Activated gamma-delta T cell (primary cell): ENCODE data around the gene WNT8B.

ENCODE experiments used
- DNase-seq: peaks from one replicate; lab custom pipeline; 2025; lab: John Stamatoyannopoulos, UW

The WNT8B gene

DNA sequence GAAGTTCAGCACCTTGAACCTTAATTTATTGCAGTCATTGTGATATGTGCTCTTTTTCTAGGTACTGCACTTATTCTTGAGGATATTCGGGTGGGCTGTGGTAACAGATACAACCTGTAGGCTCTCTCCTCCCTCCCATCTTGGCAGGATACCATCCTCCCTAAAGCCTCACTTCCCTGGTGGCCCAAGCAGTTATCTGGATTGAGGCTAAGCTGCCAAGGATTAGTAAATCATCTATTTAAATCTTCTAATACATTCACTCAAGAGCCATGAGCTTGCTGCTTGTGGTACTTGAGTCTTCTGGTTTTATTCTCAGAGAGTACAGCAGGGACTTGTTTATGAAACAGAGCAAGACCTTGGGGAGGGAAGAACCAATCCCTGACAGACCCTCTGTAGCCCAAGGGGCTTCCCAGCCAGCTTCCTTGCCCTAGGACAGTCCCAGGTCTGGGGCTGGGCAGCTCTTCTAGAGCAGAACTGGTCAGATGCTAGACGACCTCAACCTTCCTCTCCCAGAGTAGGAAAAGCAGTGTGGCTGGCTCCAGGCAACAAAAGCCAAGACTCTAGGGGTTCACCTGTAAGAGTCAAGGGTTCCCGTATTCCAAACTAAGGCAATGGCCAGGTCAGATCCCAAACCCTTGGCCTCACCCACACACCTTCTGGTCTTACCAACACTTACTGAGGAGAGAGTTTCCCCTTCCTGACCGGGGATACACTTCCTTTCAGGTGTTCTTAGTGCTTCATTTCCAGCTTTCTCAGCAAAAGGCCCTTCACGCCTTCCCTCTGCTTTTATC lies 21.3 kb downstream of the WNT8B start:
- DNase-seq: no peak

DNA sequence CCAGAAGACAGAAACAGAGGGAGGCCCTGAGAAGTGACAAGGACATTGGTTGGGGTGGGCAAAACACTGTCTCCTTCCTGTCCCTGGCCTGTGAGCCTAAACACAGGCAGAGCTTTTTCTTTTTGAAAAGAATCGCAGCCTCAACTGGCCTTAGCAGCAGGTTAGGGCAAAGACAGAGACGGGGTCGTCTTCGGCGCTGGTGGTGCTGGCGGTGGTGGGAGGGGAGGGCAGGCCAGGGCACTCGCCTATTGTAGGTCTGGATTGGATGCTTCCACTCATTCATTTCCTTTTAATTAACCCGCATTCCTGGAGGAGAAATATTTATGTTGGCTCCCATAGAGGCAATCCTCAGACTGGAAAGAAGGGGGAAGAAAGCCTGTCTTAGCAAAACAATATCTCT lies 22.6 kb downstream of the WNT8B start:
- no peak for DNase-seq

- no peak for DNase-seq
These were observed 23.1 kb downstream of the WNT8B start for GRCh38 chr10:100485801-100486495.

- no peak for DNase-seq
These were observed 24.7 kb downstream of the WNT8B start for GRCh38 chr10:100487529-100487928.

DNA sequence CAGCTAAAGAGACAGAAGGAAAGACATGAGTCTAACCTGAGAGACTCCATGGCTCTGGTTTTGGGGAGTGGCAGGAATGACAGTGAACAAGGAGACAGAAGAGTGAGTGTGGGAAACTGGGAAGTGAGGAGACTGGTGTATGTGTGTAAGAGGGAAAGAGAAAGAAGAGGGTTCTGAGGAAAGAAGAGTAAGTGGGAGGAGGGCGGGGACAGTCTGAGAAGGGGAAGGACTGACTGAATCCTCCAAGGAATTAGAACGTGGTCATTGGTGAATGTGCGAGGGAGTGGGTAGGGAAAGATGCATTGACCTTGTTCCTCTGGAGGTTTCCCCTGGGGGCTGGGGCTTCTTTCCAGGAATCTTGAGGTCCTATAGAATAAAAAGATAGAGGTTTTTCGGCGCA lies 26.6 kb downstream of the WNT8B start:
- no peak for DNase-seq

GRCh38 chr10:100490531-100490930 lies 27.7 kb downstream of the WNT8B start:
- no peak for DNase-seq

- no peak for DNase-seq
These were observed 33.8 kb downstream of the WNT8B start for GRCh38 chr10:100496567-100496966.

- DNase-seq: no peak
These were observed 35.2 kb downstream of the WNT8B start for GRCh38 chr10:100498059-100498458.

DNA sequence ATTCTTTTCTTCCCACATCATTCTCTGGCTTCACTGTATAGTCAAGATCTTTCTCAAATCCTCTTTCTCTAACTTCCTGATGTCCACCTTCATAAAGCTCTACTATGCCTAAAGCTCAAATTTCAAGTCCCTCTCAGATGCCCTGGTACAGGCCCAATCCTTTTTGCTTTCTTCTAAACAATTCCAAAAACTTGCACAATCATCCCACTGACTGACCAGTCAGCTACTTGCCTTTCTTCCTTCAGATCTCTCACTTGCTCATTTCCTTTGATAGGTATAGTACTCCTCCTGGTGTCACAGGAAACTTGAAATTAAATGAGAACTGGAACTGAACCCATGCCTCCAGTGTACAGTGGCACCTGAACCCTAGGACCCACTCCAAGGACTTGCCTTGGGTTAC lies 38.6 kb downstream of the WNT8B start:
- DNase-seq: no peak

DNA sequence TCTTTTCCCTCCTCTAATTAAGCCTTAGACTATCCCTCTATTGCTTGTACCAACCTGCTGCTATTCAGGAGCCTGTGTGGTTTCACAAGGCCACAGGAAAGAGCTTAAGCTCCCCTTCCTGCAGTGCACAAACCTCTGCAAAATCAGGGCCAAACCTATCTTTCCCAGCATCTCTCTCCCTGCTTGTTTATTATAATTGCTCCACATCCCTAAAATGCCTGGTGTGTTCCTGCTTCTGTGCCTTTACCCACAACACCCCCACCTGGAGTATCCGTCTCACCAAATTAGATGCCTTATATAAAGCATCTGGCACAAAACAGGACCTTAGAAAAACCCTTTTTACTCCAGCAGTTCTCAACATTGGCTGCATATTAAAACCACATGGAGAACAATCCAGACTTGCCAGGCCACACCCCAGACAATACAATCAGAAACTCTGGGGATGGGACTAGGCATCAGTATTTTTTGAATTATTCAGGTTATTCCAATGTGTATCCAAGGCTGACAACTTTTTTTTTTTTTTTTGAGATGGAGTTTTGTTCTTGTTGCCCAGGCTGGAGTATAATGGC lies 40.2 kb downstream of the WNT8B start:
- no peak for DNase-seq

DNA sequence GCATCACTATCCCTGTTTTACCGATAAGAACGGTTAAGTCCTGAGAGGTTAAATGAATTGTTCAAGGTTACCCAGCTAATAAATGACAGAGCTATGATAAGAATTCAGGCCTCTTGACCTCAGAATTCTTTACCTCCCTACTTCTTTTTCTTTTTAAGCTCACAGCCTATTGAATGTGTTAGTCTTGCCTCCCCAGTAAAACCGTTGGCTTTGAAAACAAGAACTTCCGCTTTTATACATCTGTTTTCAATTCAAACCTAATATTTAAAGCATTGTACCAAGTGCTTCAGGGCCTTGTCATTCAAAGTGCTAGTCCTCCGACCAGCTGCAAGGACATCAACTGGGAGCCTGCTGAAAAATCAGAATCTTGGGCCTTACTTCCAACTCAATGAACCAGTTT lies 41.3 kb downstream of the WNT8B start:
- DNase-seq: no peak

DNA sequence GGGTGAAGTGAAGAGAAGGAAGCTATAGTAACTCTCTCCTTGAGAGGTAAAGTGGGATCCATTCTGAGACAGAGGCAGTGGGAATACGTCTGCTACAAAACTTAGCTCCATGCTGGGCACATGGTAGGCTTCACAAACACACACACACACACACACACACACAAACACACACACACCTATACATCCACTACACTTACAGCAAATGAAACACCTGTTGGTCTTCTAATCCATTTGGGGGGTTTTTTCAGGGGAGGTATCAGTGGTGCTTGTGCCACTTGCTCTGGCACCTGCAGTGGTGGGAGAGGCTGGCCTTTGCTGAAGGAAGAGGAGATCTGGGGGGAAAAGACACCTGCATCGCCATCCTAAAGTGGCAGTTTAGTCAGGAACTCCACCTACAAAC lies 42.4 kb downstream of the WNT8B start:
- DNase-seq: no peak

- no peak for DNase-seq
These were observed 44.0 kb downstream of the WNT8B start for GRCh38 chr10:100506596-100507356.

DNA sequence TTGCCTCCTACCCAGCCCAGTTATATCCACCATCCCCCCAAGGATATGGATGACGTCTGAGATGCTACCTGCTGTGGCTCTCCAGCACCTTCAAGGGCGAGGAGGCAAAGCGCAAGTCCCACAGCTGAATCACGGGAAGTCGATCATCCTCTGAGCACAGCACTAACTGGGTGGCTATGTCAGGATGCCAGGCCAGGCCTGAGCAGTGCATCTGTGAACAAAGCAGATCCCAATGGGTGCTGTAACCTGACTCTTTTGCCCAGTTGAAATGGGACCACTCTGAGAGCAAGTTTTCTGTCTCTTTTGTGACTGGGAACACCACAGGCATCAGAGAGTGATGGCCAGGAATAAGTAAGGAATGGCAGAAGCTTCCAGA lies 44.5 kb downstream of the WNT8B start:
- DNase-seq: no peak

- no peak for DNase-seq
These were observed 45.5 kb downstream of the WNT8B start for GRCh38 chr10:100508266-100508665.

- no peak for DNase-seq
These were observed 45.9 kb downstream of the WNT8B start for GRCh38 chr10:100508691-100509150.

DNA sequence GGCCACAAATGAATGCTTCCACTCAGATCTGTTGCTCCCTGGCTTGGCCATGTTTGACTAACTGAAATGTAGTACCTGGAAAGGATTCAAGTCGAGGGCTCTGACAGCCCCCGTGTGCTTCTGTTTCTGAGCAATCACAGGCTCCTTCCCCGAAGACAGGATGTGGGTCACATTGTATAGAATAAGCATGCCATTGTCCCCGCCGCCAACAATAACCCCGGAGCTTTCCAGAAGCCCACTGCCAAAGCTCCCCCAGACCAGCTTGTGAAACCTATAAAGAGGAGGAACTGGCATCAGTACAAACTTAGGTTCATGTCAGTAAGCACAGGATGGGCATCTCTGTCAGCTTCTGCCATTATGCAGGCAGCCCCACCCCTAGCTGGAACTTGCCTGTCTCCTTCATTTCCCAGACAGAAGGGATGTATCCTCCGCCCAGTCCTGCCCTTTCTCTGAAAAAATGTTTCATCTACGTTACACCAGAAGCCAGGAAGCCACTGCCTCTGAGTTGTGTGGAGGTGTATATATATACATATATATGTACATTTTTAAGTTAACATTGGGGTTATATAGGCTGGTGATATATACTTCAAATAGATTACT lies 46.5 kb downstream of the WNT8B start:
- DNase-seq: no peak

GRCh38 chr10:100510533-100511308 lies 47.9 kb downstream of the WNT8B start:
- no peak for DNase-seq

DNA sequence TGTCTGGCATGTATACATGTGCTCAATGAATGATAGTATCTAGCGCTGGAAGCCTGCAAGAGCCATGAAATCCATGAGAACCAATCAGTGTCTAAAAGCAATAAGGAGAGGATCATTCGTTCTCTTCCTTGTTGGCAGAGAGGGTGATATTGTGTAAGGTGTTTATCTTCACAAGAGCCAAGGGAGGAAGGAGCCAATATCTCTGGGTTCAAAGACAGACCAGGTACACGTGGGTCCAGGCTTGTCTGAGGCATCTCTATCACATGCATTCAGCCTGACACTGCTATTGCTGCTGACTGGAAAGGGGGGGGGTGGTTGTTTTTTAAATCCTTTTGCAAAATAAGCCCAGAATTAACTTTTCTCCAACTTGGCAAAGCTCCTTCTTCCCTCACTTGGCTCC lies 52.8 kb downstream of the WNT8B start:
- no peak for DNase-seq

GRCh38 chr10:100516847-100517246 lies 54.0 kb downstream of the WNT8B start:
- DNase-seq: no peak

DNA sequence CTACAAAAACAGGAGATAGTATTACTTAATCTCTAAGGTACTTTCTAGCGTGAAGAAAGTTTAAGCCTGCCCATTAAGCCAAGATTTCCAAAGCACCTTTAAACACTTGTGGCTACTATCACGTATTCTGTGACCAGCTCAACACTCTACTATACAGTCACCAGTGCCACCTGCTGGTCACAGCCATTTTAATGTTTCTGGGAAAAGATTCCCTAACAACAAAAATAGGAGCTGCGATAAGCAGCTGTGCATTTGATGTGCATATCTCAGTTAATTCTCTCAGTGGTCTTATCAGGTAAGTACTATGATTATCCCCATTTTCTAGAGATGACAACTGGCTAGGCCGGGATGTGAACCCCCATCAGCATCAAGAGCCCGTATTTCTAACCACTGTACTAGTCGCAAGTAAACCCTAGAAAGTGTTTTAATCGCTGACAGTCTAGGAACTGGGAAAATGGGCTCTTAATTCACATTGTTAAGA lies 56.0 kb downstream of the WNT8B start:
- DNase-seq: no peak
